ENCODE results near the gene HBP1.
"Not testable (repeated sequence)": the region's sequence is repeated elsewhere in the genome, so short reads cannot be mapped to it uniquely, and the experiment has no call there.

HBP1 gene

DNA sequence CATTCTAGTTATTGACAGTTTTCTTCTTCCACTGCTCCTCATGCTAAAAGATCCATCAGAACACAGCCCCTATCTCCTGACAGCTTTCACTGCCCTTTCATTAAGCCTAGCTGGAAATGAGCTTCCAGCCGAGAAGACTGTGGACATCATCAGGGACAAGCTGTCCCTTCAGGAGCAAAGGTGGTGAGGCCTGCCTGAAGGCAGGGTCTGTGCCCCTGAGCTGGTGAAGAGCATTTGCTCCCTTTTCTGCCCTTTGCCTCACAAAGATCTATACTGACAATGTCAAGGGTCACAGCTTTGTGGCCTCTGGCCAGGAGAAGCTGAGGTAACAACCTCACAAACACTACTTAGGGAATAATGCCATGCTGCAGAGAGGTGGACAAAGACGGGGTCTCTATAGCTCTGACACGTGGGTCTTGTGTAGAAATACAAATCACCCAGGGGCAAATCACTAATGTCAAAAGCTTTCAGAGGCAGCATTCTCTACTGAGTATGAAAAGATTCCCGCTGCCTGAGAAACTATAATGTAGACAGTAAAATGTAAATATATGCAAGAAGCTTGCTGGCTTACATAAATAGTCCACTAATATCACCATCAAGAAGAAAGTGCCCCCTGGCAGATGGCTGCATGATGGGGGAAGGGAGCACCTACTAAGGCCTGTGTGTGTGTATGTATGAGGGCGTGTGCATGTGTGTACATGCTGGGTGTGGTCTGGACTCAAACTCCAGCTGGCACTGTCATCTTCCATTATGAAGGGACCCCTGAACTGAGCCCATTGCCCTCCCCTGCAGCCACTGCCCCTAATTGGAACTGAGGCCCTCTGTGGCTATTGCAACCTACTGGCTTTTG, 55.8 kb downstream of the HBP1 start:
- DNase-seq (ENCODE audit: low read depth in 2 of 2) = no peak

DNA sequence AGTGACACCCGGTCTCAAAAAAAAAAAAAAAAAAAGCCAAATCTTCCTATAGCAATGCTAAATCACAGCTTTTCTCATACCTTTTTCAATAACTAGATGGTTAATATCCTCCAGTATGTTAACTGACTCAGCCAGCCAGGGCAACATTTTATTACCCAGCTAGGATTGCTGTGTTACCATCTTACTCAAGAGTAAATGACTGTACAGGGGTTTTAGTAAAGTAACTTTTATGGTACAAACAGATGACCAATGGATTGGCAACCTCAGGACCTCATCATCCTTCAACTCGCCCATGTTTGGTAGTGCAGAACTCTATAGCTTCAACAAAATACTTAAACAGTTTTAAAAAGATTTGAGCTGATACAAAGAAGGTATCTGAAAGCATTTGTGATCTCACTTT, 59.5 kb downstream of the HBP1 start:
- no peak for DNase-seq (ENCODE audit: low read depth in 2 of 2)

DNA sequence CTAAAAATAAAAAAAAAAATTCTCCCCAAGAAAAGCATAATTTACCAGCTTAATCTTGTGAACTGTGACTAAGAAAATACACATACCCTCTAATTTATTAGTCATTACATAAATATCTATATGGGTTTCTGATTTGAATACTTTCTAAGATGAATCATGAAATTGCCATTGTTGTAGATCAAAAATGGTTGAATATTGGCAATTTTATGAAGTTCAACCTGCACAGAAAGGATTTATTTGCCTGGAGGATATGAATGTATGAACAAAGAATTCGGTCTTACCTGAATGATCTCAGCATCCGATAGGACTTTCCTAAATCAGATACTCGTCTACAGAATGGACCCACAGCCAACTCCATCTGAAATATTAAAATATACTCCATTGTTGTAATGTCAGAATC, 61.5 kb downstream of the HBP1 start:
- no peak for DNase-seq (ENCODE audit: low read depth in 2 of 2)

DNA sequence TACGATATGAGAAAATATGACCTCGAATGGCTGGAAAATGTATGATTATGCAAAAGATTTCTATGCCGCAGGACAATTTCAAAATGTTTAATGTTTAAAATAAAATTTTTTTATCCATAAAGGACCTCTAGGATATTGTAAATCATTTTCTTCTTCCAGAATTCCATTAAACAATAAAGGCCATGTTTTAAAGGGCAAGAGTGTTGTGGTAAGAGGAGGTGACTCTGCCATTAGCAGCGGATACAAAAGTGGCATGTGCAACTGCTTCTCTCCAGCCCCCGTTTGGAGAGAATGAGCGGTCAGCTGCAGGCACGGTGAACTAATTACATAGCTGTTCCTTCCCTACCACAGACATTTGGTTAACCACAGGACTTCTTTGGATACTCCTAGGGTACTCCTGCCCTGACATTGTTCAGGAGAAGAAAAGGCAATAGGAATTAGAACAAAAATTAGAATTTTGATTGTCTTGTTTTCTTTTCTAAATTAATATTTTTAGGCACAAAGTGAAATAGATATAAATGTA, 63.8 kb downstream of the HBP1 start:
- DNase-seq (ENCODE audit: low read depth in 2 of 2) = no peak

DNA sequence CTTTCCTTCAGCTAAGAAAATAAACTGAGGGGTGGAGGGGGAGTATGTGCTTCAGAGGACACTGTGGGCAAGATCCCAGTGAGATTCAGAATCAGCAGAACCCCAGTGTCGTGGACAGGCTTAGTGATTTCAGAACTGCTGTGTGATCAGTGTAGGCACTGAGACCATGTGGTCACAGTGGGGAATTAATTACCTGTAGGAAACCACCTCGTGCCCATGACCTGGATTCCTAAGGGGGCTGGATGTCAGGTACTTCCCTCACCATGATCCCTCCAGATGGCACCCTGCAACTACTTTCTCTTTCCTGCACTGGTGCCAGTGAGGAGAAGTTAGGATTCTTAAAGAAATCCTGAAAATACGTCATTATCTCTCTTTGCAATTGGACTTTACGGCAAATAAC, 64.4 kb downstream of the HBP1 start:
- DNase-seq (ENCODE audit: low read depth in 2 of 2) = no peak

DNA sequence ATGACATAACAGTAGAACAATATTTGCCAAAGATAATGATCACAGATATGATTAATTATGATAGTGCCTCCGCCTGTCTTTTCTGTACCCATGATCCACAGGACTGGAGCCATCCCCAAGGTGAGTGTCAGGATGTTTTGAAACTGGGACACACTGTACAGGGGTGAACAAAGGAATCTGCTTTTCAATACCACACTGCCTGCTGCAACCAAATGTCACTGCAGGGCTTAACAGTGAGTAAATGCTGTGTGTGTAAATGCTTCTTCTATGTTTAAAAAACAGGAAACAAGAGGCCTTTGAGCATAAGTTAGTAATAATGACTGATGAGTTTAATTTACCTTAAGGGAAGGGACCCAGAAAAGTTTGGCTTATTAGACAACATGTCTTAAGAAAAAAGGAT, 65.2 kb downstream of the HBP1 start:
- DNase-seq (ENCODE audit: low read depth in 2 of 2) = no peak

DNA sequence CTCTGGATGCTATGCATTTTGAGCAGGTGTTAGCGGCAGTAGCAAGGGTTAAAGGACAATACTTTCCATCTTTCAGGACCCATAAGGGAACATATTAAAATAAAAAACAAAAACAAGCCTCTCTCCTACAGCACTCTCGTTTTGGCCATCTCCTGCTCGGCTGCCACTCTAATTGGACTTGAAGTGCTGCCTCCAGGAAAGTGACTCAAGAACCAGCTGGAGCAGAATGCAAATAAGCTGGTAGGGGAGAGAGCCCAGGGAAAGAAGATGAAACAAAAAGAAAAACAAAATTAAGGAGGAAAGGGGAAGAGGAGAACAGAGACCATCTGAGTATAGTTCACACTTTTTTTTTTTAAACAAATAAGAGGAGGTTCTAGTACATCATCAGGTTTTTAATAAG, 65.6 kb downstream of the HBP1 start:
- DNase-seq (ENCODE audit: low read depth in 2 of 2) = no peak

DNA sequence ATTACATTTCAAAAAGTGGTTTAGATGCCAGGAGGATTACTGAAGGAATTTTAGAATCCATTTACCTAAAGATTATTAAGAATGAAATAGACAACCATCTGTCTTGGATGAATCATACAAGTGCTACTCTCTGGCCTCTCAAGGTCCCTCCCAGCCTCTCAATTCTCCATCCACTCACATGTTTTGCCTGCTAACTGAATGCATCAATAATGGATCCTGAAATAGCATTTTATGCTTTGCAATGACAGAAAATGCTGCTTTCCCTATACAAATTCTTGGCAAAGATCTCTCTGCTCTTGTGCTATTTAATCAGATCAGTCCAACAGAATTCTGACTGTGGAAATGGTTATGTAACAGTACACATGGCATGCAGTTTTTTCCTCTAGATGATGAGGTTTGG, 68.1 kb downstream of the HBP1 start:
- no peak for DNase-seq (ENCODE audit: low read depth in 2 of 2)

DNA sequence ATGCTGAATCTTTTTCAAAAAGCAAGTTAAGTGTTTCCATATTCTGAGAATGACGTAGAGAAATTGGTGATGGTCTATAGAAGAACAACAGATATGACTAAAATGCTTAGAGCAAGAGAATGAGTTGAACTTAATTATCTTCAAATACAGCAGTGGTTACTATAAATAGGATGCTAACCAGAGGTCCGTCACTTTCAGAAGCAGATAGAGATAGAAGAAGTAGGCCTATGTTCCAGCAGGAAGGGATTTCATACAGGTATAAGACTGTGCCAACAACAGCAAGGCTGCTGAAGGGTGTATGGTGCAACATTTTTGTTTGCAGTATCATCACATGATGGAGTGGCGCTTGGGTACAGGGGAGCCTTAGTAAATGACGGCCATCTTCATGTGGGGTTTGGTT, 68.6 kb downstream of the HBP1 start:
- no peak for DNase-seq (ENCODE audit: low read depth in 2 of 2)

DNA sequence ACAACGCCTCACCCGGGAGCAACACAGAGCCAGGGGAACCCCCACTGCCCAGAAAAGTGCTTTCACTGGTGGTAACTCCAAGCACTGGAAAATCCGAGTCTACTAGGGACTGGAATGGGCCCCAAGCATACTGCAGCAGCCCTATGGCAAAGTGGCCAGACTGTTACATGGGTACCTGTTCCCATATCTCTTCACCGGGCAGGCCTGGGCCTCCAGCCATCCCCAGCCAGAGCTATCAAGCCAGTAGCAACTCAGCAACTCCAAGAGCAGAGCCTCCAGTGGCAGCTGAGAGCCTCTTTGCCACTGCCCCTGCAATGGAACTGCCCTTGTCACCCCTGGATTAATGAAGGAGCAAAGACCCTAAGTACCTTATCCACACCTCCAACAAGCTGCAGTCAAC, 73.5 kb downstream of the HBP1 start:
- DNase-seq (ENCODE audit: low read depth in 2 of 2) = no peak

DNA sequence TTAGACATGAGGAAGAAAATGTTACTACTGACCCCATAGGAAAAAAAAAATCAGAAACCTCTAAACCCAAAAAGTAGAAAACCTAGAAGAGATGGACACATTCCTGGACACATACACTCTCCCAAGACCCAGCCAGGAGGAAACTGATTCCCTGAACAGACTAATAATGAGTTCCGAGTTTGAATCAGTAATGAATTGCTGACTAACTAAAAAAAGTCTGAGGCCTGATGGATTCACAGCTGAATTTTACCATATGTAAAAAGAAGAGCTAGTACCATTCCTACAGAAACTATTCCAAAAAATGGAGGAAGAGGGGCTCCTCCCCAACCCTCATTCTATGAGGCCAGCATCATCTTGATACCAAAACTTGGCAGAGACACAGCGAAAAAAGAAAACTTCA, 75.8 kb downstream of the HBP1 start:
- no peak for DNase-seq (ENCODE audit: low read depth in 2 of 2)

DNA sequence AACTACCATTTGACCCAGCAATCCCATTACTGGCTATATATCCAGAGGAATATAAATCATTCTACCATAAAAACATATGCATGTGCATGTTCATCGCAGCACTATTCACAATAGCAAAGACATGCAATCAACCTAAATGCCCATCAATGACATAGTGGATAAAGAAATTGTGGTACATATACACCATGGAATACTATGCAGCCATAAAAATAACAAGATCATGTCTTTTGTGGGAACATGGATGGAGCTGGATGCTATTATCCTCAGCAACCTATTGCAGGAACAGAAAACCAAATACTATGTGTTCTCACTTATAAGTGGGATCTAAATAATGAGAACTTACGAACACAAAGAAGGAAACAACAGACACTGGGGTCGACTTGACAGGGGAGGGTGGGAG, 78.0 kb downstream of the HBP1 start:
- DNase-seq (ENCODE audit: low read depth in 2 of 2) = not testable (repeated sequence)

DNA sequence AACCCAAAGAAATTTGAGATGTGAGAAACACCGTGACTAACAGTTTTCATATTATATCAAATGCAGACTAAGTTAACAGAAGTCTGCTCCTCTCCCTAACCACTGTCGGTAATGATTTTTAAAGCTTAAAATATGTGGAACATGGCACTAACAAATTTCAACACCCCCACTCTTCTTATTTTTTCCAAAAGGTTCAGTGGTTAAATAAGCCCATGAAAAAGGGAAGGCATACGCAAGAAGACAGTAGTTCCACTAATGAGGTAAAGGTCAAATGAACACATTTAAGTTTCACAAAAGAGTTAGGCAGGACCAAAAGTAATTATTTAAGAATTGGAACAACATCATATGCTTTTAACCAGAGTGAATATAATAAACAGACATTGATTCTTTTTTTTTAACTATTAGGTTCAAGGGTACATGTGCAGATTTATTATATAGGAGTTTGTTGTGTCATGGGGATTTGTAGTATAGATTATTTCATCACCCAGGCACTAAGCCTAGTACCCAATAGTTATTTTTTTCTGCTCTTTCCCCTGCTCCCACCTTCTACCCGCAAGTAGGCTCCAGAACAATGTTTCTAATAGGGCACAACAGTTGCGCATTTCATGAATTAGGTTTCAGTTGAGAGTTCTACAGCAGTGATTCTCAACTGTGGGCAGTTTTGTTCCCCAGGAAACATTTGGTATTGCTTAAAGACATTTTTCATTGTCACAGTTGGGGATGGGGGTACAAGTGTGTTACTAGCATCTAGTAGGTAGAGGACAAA, 79.9 kb downstream of the HBP1 start:
- no peak for DNase-seq (ENCODE audit: low read depth in 2 of 2)

DNA sequence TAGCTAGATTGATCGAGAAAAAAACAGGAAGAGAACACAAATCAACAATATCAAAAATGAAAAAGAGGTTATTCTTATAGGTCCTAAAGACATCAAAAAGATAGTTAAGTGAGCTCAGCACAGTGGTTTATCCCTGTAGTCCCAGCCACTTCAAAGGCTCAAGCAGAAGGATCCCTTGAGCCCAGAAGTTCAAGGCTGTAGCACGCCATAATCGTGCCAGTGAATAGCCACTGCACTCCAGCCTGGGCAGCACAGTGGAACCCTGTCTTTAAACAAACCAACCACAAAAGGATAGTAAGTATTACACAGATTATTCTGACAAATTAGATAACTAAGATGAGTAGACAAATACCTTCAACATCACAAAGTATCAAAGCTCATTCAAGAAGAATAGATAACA, 83.2 kb downstream of the HBP1 start:
- DNase-seq (ENCODE audit: low read depth in 2 of 2) = no peak

Measured in stimulated activated CD8-positive, alpha-beta memory T cell treated with anti-CD3 and anti-CD28 coated beads, Interleukin-15, amount 100 ng/mL, for 48 hours (primary cell).